Gastroesophageal sphincter (tissue), 3 donors: ENCODE measurements around the gene REM1.

Experiments used
- CTCF ChIP-seq, 4 experiments: fragments of 200-600 bp in 2 of 4; fragments of 450-650 bp in 2 of 4; sonication (generic) in 1 of 4; IDR thresholded peaks; one replicate each; pipeline ENCODE4 v1.5.1; 2017 to 2019; ENCODE audit warnings: antibody characterized with exemption in 4 of 4, mild to moderate bottlenecking in 2 of 4, moderate library complexity in 2 of 4
- POLR2A ChIP-seq, 2 donors: fragments of 450-650 bp; IDR thresholded peaks; one replicate each; pipeline ENCODE4 v1.6.1; 2017; ENCODE audit warnings: antibody characterized with exemption in 2 of 2, mild to moderate bottlenecking in 2 of 2, moderate library complexity in 1 of 2
- POLR2AphosphoS5 ChIP-seq: sonication (generic); formaldehyde crosslinking; IDR thresholded peaks from one replicate; pipeline ENCODE4 v1.6.1; 2017; ENCODE audit warnings: antibody characterized with exemption

GRCh38 chr20:31494131-31494530, 19.0 kb downstream of the REM1 start:
- no peak for TF ChIP-seq POLR2AphosphoS5
- peak in 2 of 4 experiments; percentile 10 to 28 for TF ChIP-seq CTCF (IDR thresholded peaks at IDR 0.05)
- TF ChIP-seq POLR2A (IDR thresholded peaks at IDR 0.05), result no peak
